Prostate gland (tissue), 2 donors: ENCODE results near the gene YY1AP1.

Experiments used
- CTCF ChIP-seq, 4 experiments: fragments of 200-600 bp in 2 of 4; fragments of 450-650 bp in 2 of 4; sonication (generic) in 2 of 4; IDR thresholded peaks; 1 replicate in 3 of 4; 2 replicates in 1 of 4; pipeline ENCODE4 v1.5.1; 2016 to 2019; ENCODE audit warnings: antibody characterized with exemption in 4 of 4, mild to moderate bottlenecking in 2 of 4, moderate library complexity in 2 of 4
- POLR2A ChIP-seq: fragments of 450-650 bp; IDR thresholded peaks from one replicate; pipeline ENCODE4 v1.6.1; 2016; ENCODE audit warnings: antibody characterized with exemption, mild to moderate bottlenecking
- POLR2AphosphoS5 ChIP-seq: sonication (generic); formaldehyde crosslinking; IDR thresholded peaks from one replicate; pipeline ENCODE4 v1.6.1; 2017; ENCODE audit warnings: antibody characterized with exemption

DNA sequence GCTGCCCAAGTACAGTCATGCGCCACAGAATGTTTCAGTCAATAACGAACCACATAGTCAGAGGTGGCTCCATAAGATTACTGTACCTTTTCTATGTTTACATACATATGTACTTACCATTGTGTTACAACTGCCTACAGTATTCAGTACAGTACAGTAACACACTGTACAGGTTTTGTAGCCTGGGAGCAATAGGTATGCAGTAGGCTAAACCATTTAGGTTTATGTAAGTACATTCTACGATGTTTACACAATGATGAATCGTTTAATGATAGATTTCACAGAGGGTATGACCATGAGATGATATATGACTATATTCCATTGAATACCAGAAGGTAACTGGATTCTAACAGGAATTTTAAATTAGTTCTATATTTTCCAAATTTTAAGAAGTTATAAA lies 10.5 kb downstream of the YY1AP1 start:
- TF ChIP-seq CTCF (IDR thresholded peaks at IDR 0.05) (no peak), POLR2A (no peak), POLR2AphosphoS5 (no peak)
